GM18867 (cell line): ENCODE measurements around the gene RBMS3.
"Not testable (repeated sequence)": the region's sequence is repeated elsewhere in the genome, so short reads cannot be mapped to it uniquely, and the experiment has no call there.

Source experiments
- ATAC-seq: cut with Tn5 transposase; IDR thresholded peaks from one replicate; pipeline ENCODE4 v1.9.1; 2021; ENCODE audit warnings: mild to moderate bottlenecking, moderate library complexity; ENCODE audit not compliant: unreplicated experiment

RBMS3 gene

GRCh38 chr3:29280404-29281093, at the start of gene RBMS3:
TSS of gene RBMS3 (plus strand) at chr3:29281071.
- peak; percentile 36 for ATAC-seq

GRCh38 chr3:29233126-29233525, 47.7 kb upstream of the RBMS3 start:
- not testable (repeated sequence) for ATAC-seq

- no peak for ATAC-seq
Measured at GRCh38 chr3:29236146-29236840, 44.6 kb upstream of the RBMS3 start.

GRCh38 chr3:29239376-29239775, 41.5 kb upstream of the RBMS3 start:
- no peak for ATAC-seq

- no peak for ATAC-seq
Measured at GRCh38 chr3:29240248-29240647, 40.6 kb upstream of the RBMS3 start.

- ATAC-seq, result no peak
Measured at GRCh38 chr3:29240887-29241286, 40.0 kb upstream of the RBMS3 start.

GRCh38 chr3:29241855-29242254, 39.0 kb upstream of the RBMS3 start:
- no peak for ATAC-seq

GRCh38 chr3:29242296-29242695, 38.6 kb upstream of the RBMS3 start:
- no peak for ATAC-seq

- ATAC-seq, result no peak
Measured at GRCh38 chr3:29245441-29245840, 35.4 kb upstream of the RBMS3 start.

- ATAC-seq, result peak; percentile 68
Measured at GRCh38 chr3:29247088-29247745, 33.7 kb upstream of the RBMS3 start.

- ATAC-seq, result no peak
Measured at GRCh38 chr3:29249829-29250345, 31.0 kb upstream of the RBMS3 start.

- ATAC-seq, result peak; percentile 53
Measured at GRCh38 chr3:29255854-29256696, 24.8 kb upstream of the RBMS3 start.

GRCh38 chr3:29258161-29258560, 22.7 kb upstream of the RBMS3 start:
- no peak for ATAC-seq

GRCh38 chr3:29261119-29261518, 19.8 kb upstream of the RBMS3 start:
- ATAC-seq, result no peak

- no peak for ATAC-seq
Measured at GRCh38 chr3:29263476-29263875, 17.4 kb upstream of the RBMS3 start.

GRCh38 chr3:29265509-29266072, 15.3 kb upstream of the RBMS3 start:
- ATAC-seq, result no peak

GRCh38 chr3:29267226-29267625, 13.6 kb upstream of the RBMS3 start:
- ATAC-seq, result no peak

- ATAC-seq, result no peak
Measured at GRCh38 chr3:29268651-29269050, 12.2 kb upstream of the RBMS3 start.

GRCh38 chr3:29270752-29271151, 10.1 kb upstream of the RBMS3 start:
- no peak for ATAC-seq

GRCh38 chr3:29271475-29271874, 9.4 kb upstream of the RBMS3 start:
- ATAC-seq, result no peak

- no peak for ATAC-seq
Measured at GRCh38 chr3:29274667-29275066, 6.2 kb upstream of the RBMS3 start.
